Gastrocnemius medialis (tissue), 4 donors: ENCODE measurements around the gene GMPS.
"Not testable (repeated sequence)": the region's sequence is repeated elsewhere in the genome, so short reads cannot be mapped to it uniquely, and the experiment has no call there.

Experiments used
- CTCF ChIP-seq, 5 experiments: fragments of 450-650 bp in 3 of 5; fragments of 200-600 bp in 2 of 5; sonication (generic) in 2 of 5; IDR thresholded peaks in 4 of 5; conservative IDR thresholded peaks in 1 of 5; 1 replicate in 4 of 5; 2 replicates in 1 of 5; pipeline ENCODE4 v1.5.1; 2016 to 2019; ENCODE audit warnings: antibody characterized with exemption in 5 of 5, mild to moderate bottlenecking in 3 of 5, moderate library complexity in 3 of 5
- POLR2A ChIP-seq, 2 donors: fragments of 450-650 bp; IDR thresholded peaks; one replicate each; pipeline ENCODE4 v1.6.1; 2017; ENCODE audit warnings: antibody characterized with exemption in 2 of 2, mild to moderate bottlenecking in 2 of 2, moderate library complexity in 2 of 2

- not testable (repeated sequence) for TF ChIP-seq CTCF (IDR thresholded peaks at IDR 0.05 in 4 of 5, conservative IDR thresholded peaks at IDR 0.05 in 1 of 5); POLR2A (IDR thresholded peaks at IDR 0.05)
Measured at GRCh38 chr3:155862290-155862982, 8.0 kb upstream of the GMPS start.
